ENCODE results near the gene UBE2Q2.
A peak's percentile ranks its signal among the peaks of the same experiment; 100 is the strongest.

Gene UBE2Q2

DNA sequence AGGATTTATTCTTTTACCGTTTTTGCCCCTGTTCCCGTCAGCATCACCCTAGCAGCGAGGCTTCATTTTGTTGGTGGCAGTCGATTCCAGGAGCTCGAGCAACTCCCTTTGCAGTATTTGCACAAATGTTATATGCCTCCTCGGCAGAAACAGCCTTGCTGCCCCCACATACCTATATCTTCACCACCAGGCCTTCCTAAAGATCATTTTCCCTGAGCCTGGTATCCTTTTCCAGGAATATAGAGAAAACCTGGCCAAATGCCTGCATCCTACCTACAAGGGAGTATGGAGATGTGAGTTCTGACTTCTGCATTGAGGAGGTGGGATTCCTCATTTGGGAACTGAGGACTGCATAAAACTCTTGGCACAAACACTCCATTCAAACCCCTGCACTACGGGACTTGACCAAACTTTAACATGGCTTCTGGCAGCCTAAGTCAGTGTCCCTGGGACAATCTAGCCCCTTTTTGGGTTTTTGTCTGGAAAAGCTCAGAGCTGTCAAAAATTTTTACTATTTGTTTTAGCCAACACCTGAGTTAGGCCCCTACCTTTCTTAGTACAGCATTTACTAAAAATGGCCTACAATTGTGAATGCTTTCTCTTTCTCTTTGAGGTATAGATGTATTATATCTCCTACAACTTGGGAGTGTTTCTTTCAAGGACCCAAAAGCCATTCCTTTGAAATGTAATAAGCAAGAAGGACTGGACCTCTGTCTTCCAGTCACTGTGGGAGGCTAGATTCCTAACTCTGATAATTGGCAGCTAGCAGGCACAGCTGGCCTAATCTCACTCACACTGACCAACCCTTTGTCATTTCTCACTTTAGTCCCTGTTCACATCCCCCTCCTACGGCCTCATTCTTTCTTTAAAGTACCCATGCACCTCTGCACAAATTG is 12.1 kb upstream of the UBE2Q2 start:
- H3K4me3 ChIP-seq (ENCODE audit: low read depth, low read length), result no peak overlapping the region
- no peaks in the 10 kb centered on the region for H3K27me3 ChIP-seq (ENCODE audit: control insufficient read depth, insufficient read depth, low read length)
- no peak overlapping the region for H3K9ac ChIP-seq (ENCODE audit: low read depth, low read length)
- H3K4me1 ChIP-seq (ENCODE audit: control insufficient read depth, insufficient read depth, low read length), result peaks cover 3% of the 10 kb centered on the region
- no peaks in the 10 kb centered on the region for H3K36me3 ChIP-seq (ENCODE audit: control insufficient read depth, insufficient read depth, low read length)
- no peaks in the 10 kb centered on the region for H3K9me3 ChIP-seq (ENCODE audit: control insufficient read depth, insufficient read depth, low read length)

DNA sequence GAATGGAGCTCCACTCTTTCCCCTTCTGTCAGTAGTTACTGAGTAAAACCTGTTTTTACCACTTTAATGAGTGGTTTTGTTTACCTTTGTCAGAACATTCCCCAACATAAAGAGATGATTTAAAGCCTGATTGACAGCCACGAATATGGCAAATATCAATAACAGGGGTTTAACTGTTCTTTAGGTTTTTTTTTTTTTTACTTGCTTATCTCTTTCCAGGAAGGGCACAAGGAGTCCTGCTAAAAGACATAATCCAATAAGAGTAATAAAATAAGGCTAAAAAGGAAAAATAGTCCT is 11.5 kb upstream of the UBE2Q2 start:
- no peaks in the 10 kb centered on the region for H3K9me3 ChIP-seq (ENCODE audit: control insufficient read depth, insufficient read depth, low read length)
- no peaks in the 10 kb centered on the region for H3K36me3 ChIP-seq (ENCODE audit: control insufficient read depth, insufficient read depth, low read length)
- peaks cover 3% of the 10 kb centered on the region for H3K4me1 ChIP-seq (ENCODE audit: control insufficient read depth, insufficient read depth, low read length)
- H3K4me3 ChIP-seq (ENCODE audit: low read depth, low read length), result no peak overlapping the region
- H3K9ac ChIP-seq (ENCODE audit: low read depth, low read length), result no peak overlapping the region
- no peaks in the 10 kb centered on the region for H3K27me3 ChIP-seq (ENCODE audit: control insufficient read depth, insufficient read depth, low read length)

DNA sequence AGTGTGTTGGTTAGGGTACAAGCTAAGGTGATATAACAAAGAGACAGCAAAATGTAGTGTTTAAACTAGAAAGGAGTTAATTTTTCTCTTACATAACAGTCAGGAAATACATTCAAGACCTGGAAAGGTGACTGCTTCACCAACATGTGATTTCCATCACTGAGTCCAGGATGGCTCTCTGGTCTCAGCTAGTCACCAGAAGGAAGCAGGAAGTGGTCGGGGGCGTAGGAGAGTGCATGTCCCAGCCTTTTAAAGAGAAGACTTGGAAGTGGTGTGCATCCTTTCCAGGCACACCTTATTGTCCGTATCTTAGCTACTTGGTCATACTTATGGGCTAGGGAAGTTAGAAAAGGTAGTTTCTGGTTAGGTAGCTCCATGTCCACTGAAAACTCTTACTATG is 11.1 kb upstream of the UBE2Q2 start:
- H3K9ac ChIP-seq (ENCODE audit: low read depth, low read length), result no peak overlapping the region
- no peaks in the 10 kb centered on the region for H3K36me3 ChIP-seq (ENCODE audit: control insufficient read depth, insufficient read depth, low read length)
- no peaks in the 10 kb centered on the region for H3K9me3 ChIP-seq (ENCODE audit: control insufficient read depth, insufficient read depth, low read length)
- no peak overlapping the region for H3K4me3 ChIP-seq (ENCODE audit: low read depth, low read length)
- H3K27me3 ChIP-seq (ENCODE audit: control insufficient read depth, insufficient read depth, low read length), result no peaks in the 10 kb centered on the region
- H3K4me1 ChIP-seq (ENCODE audit: control insufficient read depth, insufficient read depth, low read length), result peaks cover 3% of the 10 kb centered on the region

DNA sequence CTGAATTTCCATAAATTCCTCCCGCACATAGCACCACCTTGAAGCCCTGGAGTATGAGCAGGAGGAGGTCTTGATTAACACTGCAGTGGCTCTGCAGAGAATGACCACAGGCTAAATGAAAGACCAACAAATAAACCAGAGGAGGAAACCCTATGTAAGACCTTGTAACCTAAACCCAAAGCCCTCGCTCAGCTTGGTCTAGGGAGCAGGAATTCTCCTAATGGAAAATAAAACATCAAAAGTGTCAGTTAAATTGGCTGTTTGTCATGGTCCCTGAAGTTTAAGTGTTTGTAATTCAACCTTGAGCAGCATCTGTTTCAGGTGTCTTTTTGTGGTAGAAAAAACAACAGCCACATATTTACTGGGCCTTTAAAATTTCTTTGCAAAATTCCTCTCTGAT is 9.2 kb upstream of the UBE2Q2 start:
- H3K9ac ChIP-seq (ENCODE audit: low read depth, low read length), result no peak overlapping the region
- H3K9me3 ChIP-seq (ENCODE audit: control insufficient read depth, insufficient read depth, low read length), result no peaks in the 10 kb centered on the region
- no peaks in the 10 kb centered on the region for H3K27me3 ChIP-seq (ENCODE audit: control insufficient read depth, insufficient read depth, low read length)
- H3K4me1 ChIP-seq (ENCODE audit: control insufficient read depth, insufficient read depth, low read length), result no peaks in the 10 kb centered on the region
- H3K36me3 ChIP-seq (ENCODE audit: control insufficient read depth, insufficient read depth, low read length), result no peaks in the 10 kb centered on the region
- no peak overlapping the region for H3K4me3 ChIP-seq (ENCODE audit: low read depth, low read length)

DNA sequence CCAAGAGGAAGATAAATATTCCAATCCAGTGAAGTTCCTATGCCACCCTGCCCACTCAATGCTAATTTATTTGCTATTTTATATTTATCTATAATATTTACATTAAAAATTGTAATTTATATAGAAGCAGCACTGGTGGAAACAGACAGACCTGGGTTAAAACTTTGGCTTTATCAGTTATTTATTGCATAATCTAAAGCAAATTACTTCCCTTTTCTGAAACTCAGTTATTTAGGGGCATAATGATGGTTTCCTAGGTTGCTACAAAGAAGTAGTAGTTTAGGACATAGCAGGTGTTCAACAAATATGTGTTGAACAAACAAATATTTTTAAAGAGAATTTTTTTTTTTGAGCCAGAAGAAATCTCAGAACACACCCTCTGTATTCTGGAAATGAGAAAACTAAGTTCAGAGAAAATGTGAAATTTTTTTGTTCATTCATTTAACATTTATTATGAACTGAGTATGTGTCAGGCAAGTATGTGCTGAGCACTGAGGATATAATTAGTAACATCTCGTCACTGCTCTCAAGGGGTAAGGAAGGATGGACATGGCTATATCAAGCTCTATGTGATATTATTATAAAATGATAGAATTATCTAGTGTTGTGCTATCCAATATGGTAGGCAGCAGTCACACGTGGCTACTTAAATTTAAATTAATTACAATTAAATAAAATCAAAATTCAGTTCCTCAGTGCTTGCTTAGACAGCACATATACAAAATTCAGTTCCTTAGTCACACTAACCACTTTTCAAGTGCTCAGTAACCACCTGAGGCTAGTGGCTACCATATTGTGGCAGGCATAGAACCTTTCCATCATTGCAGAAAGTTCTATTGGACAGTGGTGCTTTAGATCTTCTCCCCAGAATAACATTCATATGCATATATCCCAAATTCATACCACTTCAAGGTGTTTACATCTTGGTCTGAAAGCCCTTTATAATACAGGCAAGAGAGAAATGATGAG is 7.0 kb upstream of the UBE2Q2 start:
- Histone ChIP-seq H3K9me3 (ENCODE audit: control insufficient read depth, insufficient read depth, low read length) (no peaks in the 10 kb centered on the region), H3K4me1 (ENCODE audit: control insufficient read depth, insufficient read depth, low read length) (no peaks in the 10 kb centered on the region), H3K4me3 (ENCODE audit: low read depth, low read length) (no peak overlapping the region), H3K36me3 (ENCODE audit: control insufficient read depth, insufficient read depth, low read length) (no peaks in the 10 kb centered on the region), H3K9ac (ENCODE audit: low read depth, low read length) (no peak overlapping the region), H3K27me3 (ENCODE audit: control insufficient read depth, insufficient read depth, low read length) (peaks cover 4% of the 10 kb centered on the region)

DNA sequence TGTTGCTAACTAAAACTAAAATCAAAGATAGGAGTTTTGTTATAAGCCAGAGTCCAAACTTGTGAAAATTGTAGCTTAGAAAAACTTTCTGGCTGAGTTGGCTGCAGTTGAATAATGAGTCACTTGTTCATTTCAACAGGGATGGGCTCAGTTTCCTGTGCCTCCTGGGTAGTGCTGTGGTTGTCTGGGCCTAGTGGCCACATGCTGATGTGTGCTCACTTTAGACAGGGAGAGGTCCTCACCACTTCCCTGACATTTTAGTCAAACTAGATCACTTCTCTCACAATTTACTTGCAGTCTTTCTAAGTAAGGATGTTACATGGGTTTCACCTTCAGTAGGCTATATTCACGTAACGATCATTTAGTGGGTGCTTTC is 6.3 kb upstream of the UBE2Q2 start:
- Histone ChIP-seq H3K9me3 (ENCODE audit: control insufficient read depth, insufficient read depth, low read length) (no peaks in the 10 kb centered on the region), H3K27me3 (ENCODE audit: control insufficient read depth, insufficient read depth, low read length) (peaks cover 11% of the 10 kb centered on the region), H3K9ac (ENCODE audit: low read depth, low read length) (no peak overlapping the region), H3K4me1 (ENCODE audit: control insufficient read depth, insufficient read depth, low read length) (no peaks in the 10 kb centered on the region), H3K36me3 (ENCODE audit: control insufficient read depth, insufficient read depth, low read length) (no peaks in the 10 kb centered on the region), H3K4me3 (ENCODE audit: low read depth, low read length) (no peak overlapping the region)

DNA sequence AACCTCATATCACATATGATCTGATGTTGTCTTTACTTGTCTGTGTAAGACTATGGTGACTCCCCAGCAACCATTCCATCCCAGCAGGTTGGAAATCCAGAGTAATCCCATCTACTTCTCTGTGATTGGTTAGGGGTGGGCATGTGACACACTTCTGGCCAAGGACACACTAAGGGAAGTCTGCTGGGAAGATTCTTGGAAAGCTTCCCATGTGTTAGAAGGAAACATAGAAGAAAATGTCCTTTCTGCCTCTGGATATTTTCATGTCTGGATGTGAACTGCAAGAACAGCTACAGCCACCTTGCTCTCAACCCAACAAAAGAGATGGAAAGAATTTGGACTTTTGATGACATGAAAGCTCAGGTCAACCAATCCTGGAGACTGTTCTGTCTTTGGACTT is 2.6 kb upstream of the UBE2Q2 start:
- Histone ChIP-seq H3K36me3 (ENCODE audit: control insufficient read depth, insufficient read depth, low read length) (no peaks in the 10 kb centered on the region), H3K9me3 (ENCODE audit: control insufficient read depth, insufficient read depth, low read length) (no peaks in the 10 kb centered on the region), H3K4me1 (ENCODE audit: control insufficient read depth, insufficient read depth, low read length) (peaks cover 6% of the 10 kb centered on the region), H3K4me3 (ENCODE audit: low read depth, low read length) (no peak overlapping the region), H3K27me3 (ENCODE audit: control insufficient read depth, insufficient read depth, low read length) (peaks cover 20% of the 10 kb centered on the region), H3K9ac (ENCODE audit: low read depth, low read length) (no peak overlapping the region)

DNA sequence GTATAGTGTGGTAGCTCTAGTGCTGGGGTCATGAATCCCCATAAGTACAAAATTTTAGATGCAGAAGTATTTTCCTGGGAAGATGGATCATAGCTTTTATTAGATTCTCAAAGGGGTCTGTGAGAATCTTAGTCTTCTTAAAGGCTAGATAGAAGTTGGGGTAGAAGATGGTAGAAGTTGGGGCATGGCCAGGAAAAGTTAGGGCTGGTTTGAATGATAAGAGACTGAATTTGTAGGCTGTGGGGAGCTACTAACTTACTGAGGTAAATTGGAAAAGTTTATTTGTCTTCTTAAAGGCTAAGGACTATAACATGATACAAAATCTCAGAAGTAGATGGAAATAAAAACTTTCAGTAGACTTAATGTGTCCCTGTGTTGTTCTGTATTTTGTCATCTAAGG is 1.6 kb upstream of the UBE2Q2 start:
- peaks cover 6% of the 10 kb centered on the region for H3K4me1 ChIP-seq (ENCODE audit: control insufficient read depth, insufficient read depth, low read length)
- H3K4me3 ChIP-seq (ENCODE audit: low read depth, low read length), result no peak overlapping the region
- no peaks in the 10 kb centered on the region for H3K36me3 ChIP-seq (ENCODE audit: control insufficient read depth, insufficient read depth, low read length)
- no peak overlapping the region for H3K9ac ChIP-seq (ENCODE audit: low read depth, low read length)
- H3K27me3 ChIP-seq (ENCODE audit: control insufficient read depth, insufficient read depth, low read length), result peaks cover 20% of the 10 kb centered on the region
- no peaks in the 10 kb centered on the region for H3K9me3 ChIP-seq (ENCODE audit: control insufficient read depth, insufficient read depth, low read length)

DNA sequence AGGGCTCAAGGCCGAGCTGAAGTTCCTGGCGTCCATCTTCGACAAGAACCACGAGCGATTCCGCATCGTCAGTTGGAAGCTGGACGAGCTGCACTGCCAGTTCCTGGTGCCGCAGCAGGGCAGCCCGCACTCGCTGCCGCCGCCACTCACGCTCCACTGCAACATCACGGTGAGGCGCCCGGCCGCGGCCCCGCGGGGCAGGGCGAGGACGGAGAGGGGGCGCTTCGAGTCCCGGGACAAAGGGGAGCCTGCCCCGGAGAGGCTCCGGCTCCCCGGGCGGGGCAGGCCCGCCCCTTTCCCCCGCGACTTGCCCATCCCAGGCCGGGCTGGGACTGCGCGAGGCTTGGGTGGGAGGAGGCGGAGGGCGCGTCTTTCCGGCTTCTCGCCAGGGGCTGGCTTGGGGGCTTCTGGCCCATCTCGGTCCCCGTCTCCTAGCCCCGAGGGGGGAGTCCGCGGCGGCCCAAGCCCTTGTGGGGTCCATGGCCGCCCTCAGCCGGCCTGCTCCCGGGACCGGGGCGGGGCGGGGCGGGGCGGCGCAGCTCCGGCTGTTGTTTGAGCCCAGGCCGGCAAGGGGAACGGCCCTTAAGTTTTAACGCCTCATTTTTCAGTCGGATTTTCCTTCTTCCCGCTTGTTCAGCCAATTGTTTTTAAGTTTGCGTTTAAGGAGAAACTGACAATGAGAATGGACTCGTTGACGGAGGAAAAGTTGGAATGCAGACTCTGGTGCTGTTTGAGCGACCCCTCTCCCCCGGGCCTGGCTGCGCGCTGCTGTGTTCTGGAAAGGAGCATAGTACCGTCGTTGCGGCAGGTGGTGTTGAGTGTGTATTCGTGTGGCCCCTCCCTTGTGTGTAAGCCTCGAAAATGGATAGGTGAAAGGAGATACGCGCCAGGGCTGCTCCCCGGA is 683 bp downstream of the UBE2Q2 start:
- H3K9ac ChIP-seq (ENCODE audit: low read depth, low read length), result peak overlapping the region; percentile 92

DNA sequence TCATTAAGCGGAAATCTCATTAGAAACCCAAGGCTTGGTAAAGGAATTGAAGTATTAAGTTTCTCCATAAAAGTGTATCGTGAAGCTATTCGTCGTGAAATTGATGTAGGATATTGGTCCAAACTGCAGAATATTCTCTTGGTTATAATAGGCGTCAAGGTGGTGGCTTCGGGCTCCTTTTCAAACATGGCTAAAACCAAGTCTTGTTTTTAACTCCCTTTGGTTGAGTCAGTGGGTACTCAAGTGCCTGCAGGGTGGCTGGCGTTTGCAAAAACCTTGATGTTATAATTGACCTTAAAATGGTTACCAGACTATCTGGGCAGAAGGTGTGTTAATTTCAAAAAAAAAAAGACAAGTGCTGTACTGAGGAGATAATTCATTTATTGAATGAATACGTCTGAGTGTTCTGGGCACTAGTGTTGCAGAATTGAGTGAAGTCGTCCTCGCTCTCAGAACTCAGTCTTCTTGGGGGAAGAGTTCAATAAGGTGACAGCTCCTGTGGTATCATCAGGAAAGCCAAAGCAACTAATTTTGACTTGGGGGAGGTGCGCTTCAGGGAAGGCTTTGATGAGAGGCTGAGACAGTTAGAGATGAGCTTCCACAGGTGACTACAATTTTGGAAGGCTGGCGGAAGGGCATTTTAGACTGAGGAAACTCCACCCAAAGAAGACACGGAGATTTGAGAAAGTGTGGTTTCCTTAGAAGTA is 1.5 kb downstream of the UBE2Q2 start:
- Histone ChIP-seq H3K9me3 (ENCODE audit: control insufficient read depth, insufficient read depth, low read length) (no peaks in the 10 kb centered on the region), H3K4me1 (ENCODE audit: control insufficient read depth, insufficient read depth, low read length) (peaks cover 26% of the 10 kb centered on the region), H3K27me3 (ENCODE audit: control insufficient read depth, insufficient read depth, low read length) (peaks cover 20% of the 10 kb centered on the region), H3K36me3 (ENCODE audit: control insufficient read depth, insufficient read depth, low read length) (no peaks in the 10 kb centered on the region), H3K9ac (ENCODE audit: low read depth, low read length) (peak overlapping the region; percentile 92), H3K4me3 (ENCODE audit: low read depth, low read length) (peak overlapping the region; percentile 90)

More for the DNA sequence above, 683 bp downstream of the UBE2Q2 start:
- Histone ChIP-seq H3K27me3 (ENCODE audit: control insufficient read depth, insufficient read depth, low read length) (peaks cover 20% of the 10 kb centered on the region), H3K4me3 (ENCODE audit: low read depth, low read length) (peak overlapping the region; percentile 90), H3K4me1 (ENCODE audit: control insufficient read depth, insufficient read depth, low read length) (peaks cover 21% of the 10 kb centered on the region), H3K9me3 (ENCODE audit: control insufficient read depth, insufficient read depth, low read length) (no peaks in the 10 kb centered on the region), H3K36me3 (ENCODE audit: control insufficient read depth, insufficient read depth, low read length) (no peaks in the 10 kb centered on the region)

DNA sequence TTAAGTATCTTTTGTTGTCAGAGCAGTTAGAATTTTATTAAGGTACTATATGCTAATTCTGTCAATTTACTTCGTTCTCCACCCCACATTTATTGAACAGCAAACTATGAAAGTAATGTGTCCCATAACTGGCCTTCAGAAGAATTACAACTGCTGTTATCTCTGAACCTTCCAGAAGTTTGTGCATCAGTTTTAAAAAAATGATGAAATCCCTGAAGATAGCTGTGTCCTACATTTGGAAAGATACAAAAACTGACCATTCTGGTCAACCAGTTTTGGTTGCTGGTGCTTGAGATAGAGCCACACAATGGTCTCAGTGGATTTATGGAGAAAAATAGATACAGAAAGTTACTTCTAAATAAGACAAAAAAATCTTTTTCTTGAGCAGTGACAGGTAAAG is 5.9 kb downstream of the UBE2Q2 start:
- Histone ChIP-seq H3K27me3 (ENCODE audit: control insufficient read depth, insufficient read depth, low read length) (no peaks in the 10 kb centered on the region), H3K4me3 (ENCODE audit: low read depth, low read length) (no peak overlapping the region), H3K9me3 (ENCODE audit: control insufficient read depth, insufficient read depth, low read length) (no peaks in the 10 kb centered on the region), H3K4me1 (ENCODE audit: control insufficient read depth, insufficient read depth, low read length) (peaks cover 26% of the 10 kb centered on the region), H3K9ac (ENCODE audit: low read depth, low read length) (no peak overlapping the region), H3K36me3 (ENCODE audit: control insufficient read depth, insufficient read depth, low read length) (no peaks in the 10 kb centered on the region)

Data from iPS-15b (cell line).